22Rv1 (cell line): ENCODE data around the gene EGFL8.

ENCODE experiments used
- ZFX ChIP-seq: fragments of 450-650 bp; IDR thresholded peaks from 2 replicates; pipeline ENCODE4 v1.6.1; 2017; ENCODE audit warnings: antibody characterized with exemption, borderline replicate concordance
- TF ChIP-seq, protein P1 (sequence below): fragments of 450-650 bp; IDR thresholded peaks from 2 replicates; pipeline ENCODE4 v1.5.1; 2017; ENCODE audit warnings: mild to moderate bottlenecking

DNA sequence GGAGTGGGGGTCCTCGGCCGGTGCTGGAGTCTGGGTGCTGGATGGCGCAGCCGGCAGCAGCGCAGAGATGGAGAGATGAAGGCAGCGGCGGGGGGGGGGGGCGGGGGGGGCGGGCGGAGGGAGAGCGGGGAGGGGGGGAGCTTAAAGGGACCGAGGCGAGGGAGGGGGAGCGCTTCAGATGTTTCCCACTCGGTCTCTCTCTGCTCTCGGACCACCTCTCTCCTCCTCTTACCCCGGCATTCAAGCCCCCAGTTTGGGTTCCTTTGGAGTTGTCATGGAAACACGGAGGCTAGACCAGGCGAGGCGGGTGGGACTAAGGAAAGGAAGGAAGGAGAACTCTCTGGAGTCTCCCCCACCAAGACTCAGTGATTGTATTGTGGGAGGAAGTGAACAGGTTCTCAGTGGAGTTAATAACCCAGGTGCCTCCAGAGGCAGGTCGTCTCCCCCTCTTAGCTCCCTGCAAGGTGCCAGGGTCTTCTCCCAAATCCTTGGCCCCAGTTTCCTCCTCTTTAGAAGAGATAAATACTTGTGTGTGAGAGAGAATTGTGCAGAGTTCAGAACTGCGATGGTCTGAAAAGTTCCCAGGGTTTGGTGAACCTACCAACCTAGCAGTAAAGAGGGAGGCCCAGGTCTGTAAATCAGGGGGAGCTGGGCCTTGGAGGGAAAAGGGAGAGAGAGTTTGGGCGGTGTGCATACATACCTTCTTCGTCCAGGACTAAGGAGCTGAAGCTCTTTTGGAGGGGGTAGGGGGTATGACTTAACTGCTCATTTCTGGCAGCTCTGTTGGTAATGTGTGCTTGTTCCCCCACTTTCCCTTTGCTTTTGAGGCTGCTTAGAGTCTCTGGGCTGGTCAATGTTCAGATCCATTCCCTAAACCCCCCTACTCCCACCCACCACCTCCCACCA, 12.3 kb upstream of the EGFL8 start, which contains the start of gene PRRT1:
- TF ChIP-seq, protein P1, sequence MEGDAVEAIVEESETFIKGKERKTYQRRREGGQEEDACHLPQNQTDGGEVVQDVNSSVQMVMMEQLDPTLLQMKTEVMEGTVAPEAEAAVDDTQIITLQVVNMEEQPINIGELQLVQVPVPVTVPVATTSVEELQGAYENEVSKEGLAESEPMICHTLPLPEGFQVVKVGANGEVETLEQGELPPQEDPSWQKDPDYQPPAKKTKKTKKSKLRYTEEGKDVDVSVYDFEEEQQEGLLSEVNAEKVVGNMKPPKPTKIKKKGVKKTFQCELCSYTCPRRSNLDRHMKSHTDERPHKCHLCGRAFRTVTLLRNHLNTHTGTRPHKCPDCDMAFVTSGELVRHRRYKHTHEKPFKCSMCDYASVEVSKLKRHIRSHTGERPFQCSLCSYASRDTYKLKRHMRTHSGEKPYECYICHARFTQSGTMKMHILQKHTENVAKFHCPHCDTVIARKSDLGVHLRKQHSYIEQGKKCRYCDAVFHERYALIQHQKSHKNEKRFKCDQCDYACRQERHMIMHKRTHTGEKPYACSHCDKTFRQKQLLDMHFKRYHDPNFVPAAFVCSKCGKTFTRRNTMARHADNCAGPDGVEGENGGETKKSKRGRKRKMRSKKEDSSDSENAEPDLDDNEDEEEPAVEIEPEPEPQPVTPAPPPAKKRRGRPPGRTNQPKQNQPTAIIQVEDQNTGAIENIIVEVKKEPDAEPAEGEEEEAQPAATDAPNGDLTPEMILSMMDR: no peak
- no peak for TF ChIP-seq ZFX
